SW480 (cell line): Measurements from ENCODE around the gene PAQR7.
A peak's percentile ranks its signal among the peaks of the same experiment; 100 is the strongest.

Experiments used
- DNase-seq: peaks from one replicate; pipeline ENCODE4 v3.0.0-alpha.2; 2016; ENCODE audit warnings: low spot score

Gene PAQR7

GRCh38 chr1:25902462-25902861, 27.0 kb upstream of the PAQR7 start:
- no peak for DNase-seq

GRCh38 chr1:25900219-25900618, 24.7 kb upstream of the PAQR7 start:
- no peak for DNase-seq

- no peak for DNase-seq
These were observed 24.3 kb upstream of the PAQR7 start for GRCh38 chr1:25899792-25900191.

GRCh38 chr1:25898223-25899015, 22.9 kb upstream of the PAQR7 start:
- DNase-seq = no peak

GRCh38 chr1:25897754-25898153, 22.2 kb upstream of the PAQR7 start:
- no peak for DNase-seq

GRCh38 chr1:25896266-25896665, 20.8 kb upstream of the PAQR7 start:
- DNase-seq = peak; percentile 28

- DNase-seq = peak; percentile 77
These were observed 20.0 kb upstream of the PAQR7 start for GRCh38 chr1:25895365-25895990.

GRCh38 chr1:25893116-25893515, 17.6 kb upstream of the PAQR7 start:
- DNase-seq = no peak

GRCh38 chr1:25891606-25892005, 16.1 kb upstream of the PAQR7 start:
- no peak for DNase-seq

GRCh38 chr1:25890239-25891034, 14.9 kb upstream of the PAQR7 start:
- DNase-seq = peak; percentile 93

- DNase-seq = no peak
These were observed 14.0 kb upstream of the PAQR7 start for GRCh38 chr1:25889470-25889869.

- no peak for DNase-seq
These were observed 13.0 kb upstream of the PAQR7 start for GRCh38 chr1:25888426-25888987.

GRCh38 chr1:25885602-25886001, 10.1 kb upstream of the PAQR7 start:
- no peak for DNase-seq

- no peak for DNase-seq
These were observed 5.8 kb upstream of the PAQR7 start for GRCh38 chr1:25881266-25881665.

- no peak for DNase-seq
These were observed 5.0 kb upstream of the PAQR7 start for GRCh38 chr1:25880518-25880917.

- no peak for DNase-seq
These were observed 4.2 kb upstream of the PAQR7 start for GRCh38 chr1:25879675-25880074.

- no peak for DNase-seq
These were observed 3.2 kb upstream of the PAQR7 start for GRCh38 chr1:25878690-25879089.

GRCh38 chr1:25877155-25877554, 1.6 kb upstream of the PAQR7 start:
- no peak for DNase-seq

- no peak for DNase-seq
These were observed 1.2 kb upstream of the PAQR7 start for GRCh38 chr1:25876693-25877077.

GRCh38 chr1:25875856-25876692, 566 bp upstream of the PAQR7 start:
- no peak for DNase-seq

- DNase-seq = no peak
These were observed 814 bp downstream of the PAQR7 start for GRCh38 chr1:25874635-25875153.
